ENCODE data around the gene VCPKMT.
A peak's percentile ranks its signal among the peaks of the same experiment; 100 is the strongest.

Gene VCPKMT

GRCh38 chr14:50063876-50064420, 52.4 kb downstream of the VCPKMT start:
- no peak for DNase-seq

DNA sequence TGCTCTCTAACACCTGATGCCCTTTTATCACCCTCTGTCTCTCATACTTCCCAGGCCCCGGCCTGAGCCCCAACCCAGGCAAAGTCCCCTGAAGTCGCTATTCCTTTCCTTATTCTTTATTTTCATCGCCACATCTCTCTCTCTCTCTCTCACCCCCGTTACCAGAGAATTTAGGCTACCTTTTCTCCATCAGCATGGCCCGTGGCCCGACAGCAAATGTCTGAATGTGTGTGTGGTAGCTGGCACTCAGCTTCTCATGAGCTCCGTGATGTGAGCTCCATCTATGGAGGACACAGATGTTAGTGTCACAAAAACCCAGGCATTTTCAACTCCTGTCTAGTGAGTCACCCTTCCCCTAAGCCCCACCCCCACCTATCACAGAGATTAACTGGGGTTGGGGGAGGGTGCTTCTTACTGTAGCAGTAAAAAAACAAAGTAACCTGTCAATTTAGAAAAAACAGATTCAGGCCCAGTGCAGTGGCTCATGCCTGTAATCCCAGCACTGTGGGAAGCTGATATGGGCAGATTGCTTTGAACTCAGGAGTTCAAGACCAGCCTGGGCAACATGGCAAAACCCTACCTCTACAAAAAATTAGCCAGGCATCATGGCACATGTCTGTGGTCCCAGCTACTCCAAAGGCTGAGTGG, 53.8 kb downstream of the VCPKMT start:
- DNase-seq = peak; percentile 85

GRCh38 chr14:50061664-50062437, 54.5 kb downstream of the VCPKMT start:
- peak; percentile 80 for DNase-seq

DNA sequence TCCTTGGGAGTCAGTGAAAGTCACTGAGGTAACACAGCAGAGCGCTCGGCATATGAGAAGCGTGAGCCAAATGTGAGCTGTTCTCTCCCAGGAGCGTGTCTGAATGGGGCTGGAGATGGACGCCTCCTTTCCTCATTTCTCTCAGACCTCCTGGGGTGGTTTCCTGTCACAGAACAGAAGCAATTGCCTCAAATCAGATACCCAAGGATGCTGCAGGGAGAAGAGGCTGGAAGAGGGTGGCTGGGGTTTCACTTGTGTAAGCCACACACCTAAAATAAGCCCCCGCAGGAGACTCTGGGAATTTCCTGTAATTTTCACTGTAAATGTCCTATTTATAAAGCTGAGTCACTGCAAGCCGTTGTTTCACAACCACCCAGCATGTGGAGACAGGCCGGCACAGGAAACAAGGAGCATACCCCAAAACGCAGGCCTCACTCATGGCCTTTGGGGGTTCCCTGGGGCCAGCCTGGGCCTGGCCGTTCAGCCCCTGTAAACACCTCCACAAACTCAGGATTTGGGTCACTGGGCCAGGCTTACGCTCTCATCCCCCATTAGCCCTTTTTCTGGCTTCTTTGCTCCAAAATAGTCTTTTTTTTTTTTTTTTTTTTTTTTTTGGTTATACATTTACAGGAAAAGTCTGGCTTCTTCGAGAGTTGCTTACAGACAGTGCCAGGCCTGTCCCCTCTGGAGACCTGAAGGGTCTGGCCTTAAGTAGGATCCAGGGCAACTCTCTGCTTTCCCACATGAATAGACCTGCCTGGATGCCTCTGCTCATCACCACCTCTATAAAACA, 55.3 kb downstream of the VCPKMT start:
- DNase-seq = peak; percentile 84

GRCh38 chr14:50059763-50060616, 56.4 kb downstream of the VCPKMT start:
- DNase-seq = no peak

Measured in OCI-M1 (cell line).